GM20000 (cell line): Measurements from ENCODE around the gene ZNF638.
"Not testable (repeated sequence)": the region's sequence is repeated elsewhere in the genome, so short reads cannot be mapped to it uniquely, and the experiment has no call there.

Source experiments
- DNase-seq: peaks from one replicate; pipeline ENCODE4 v3.0.0; 2012; ENCODE audit warnings: low spot score
- TF ChIP-seq, protein P1 (sequence below): IDR thresholded peaks from 2 replicates; pipeline ENCODE4 v1.5.1; 2012; ENCODE audit warnings: mild to moderate bottlenecking, control low read depth; ENCODE audit errors: extremely low read depth, missing control alignments

The ZNF638 gene

DNA sequence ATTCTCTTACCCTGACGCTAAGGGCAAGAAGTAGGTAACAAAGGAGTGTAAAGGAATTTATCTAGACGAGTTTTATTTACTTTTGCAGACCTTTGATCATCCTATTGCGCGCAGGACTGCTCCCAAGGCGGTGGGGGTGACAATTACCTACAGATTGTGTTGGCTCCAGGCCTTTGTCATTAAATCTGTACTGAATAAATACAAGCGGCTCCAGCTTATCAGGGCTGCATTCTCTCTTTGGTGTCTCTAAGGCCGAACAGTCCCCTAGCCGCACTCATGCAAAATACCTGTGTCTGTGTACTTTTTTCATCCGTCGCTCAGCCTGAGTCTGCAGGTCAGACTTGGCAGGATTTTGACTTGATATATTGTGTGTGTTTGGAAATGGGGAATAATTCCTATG, 63.9 kb downstream of the ZNF638 start:
- TF ChIP-seq, protein P1, sequence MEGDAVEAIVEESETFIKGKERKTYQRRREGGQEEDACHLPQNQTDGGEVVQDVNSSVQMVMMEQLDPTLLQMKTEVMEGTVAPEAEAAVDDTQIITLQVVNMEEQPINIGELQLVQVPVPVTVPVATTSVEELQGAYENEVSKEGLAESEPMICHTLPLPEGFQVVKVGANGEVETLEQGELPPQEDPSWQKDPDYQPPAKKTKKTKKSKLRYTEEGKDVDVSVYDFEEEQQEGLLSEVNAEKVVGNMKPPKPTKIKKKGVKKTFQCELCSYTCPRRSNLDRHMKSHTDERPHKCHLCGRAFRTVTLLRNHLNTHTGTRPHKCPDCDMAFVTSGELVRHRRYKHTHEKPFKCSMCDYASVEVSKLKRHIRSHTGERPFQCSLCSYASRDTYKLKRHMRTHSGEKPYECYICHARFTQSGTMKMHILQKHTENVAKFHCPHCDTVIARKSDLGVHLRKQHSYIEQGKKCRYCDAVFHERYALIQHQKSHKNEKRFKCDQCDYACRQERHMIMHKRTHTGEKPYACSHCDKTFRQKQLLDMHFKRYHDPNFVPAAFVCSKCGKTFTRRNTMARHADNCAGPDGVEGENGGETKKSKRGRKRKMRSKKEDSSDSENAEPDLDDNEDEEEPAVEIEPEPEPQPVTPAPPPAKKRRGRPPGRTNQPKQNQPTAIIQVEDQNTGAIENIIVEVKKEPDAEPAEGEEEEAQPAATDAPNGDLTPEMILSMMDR, result no peak
- no peak for DNase-seq

DNA sequence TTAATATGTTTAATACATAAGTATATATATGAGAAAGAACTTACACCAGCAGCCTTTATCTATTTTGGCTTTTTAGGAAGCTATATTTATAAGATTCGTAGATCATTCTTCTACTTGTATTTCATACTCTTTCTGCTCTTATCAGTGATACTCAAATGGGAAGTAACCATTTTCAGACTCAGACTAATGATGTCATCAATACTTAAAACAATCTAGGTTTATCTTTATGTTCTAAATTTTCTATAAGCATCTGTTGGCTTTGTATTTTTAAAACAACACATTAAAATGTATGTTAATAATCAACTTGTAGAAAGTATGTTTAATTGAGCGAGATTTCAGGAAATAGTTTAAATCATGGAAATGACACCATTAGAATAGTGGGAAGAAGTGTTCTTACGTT, 70.8 kb downstream of the ZNF638 start:
- no peak for DNase-seq
- TF ChIP-seq, protein P1, result no peak

- TF ChIP-seq, protein P1, result no peak
- no peak for DNase-seq
Measured at GRCh38 chr2:71409611-71410010, 78.0 kb downstream of the ZNF638 start.

- DNase-seq, result no peak
Measured at GRCh38 chr2:71410696-71411095, 79.1 kb downstream of the ZNF638 start.

GRCh38 chr2:71416866-71417265, 85.3 kb downstream of the ZNF638 start:
- not testable (repeated sequence) for DNase-seq

More at GRCh38 chr2:71410696-71411095, 79.1 kb downstream of the ZNF638 start:
- TF ChIP-seq, protein P1, result no peak

GRCh38 chr2:71417300-71418202, 86.0 kb downstream of the ZNF638 start:
- TF ChIP-seq, protein P1, result no peak
- DNase-seq, result no peak

- TF ChIP-seq, protein P1, result no peak
Measured at GRCh38 chr2:71419145-71419544, 87.6 kb downstream of the ZNF638 start.

DNA sequence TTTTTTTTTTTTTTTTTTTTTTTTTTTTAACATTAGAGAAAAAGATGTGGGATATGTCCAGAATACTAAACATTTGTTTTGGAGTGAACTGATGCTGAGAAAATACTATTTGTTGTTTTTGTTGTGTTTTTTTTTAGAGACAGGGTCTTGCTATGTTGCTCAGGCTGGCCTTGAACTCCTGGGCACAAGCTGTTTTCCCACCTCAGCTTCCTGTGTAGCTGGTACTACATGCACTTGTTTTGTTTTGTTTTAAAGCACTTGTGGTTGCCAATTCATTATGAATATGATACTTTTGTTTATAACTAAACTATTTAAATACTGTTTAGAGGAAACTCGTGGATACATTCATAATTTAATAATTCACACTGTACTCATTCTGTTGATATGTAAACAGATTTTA, 88.4 kb downstream of the ZNF638 start:
- TF ChIP-seq, protein P1, result no peak
- no peak for DNase-seq

More at GRCh38 chr2:71419145-71419544, 87.6 kb downstream of the ZNF638 start:
- DNase-seq, result no peak
